CD4-positive, alpha-beta T cell treated with Interleukin-6 for 4 hours (primary cell): ENCODE data around the gene DRD1.
"Not testable (repeated sequence)": the region's sequence is repeated elsewhere in the genome, so short reads cannot be mapped to it uniquely, and the experiment has no call there.

Source experiments
- DNase-seq: peaks from one replicate; pipeline ENCODE4 v3.0.0-alpha.2; 2020; ENCODE audit warnings: mixed read lengths

Gene DRD1

DNA sequence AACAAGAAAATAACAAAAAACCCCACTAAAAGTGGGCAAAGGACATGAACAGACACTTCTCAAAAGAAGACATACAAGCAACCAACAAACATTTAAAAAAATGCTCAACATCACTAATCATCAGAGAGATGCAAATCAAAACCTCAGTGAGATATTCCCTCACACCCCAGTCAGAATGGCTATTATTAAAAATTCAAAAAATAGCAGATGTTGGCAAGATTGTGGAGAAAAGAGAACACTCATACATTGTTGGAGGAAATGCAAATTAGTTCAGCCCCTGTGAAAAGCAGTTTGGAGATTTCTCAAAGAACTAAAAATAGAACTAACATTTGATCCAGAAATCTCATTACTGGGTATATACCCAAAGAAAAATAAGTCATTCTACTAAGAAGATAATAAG, 19.4 kb downstream of the DRD1 start:
- DNase-seq: not testable (repeated sequence)

DNA sequence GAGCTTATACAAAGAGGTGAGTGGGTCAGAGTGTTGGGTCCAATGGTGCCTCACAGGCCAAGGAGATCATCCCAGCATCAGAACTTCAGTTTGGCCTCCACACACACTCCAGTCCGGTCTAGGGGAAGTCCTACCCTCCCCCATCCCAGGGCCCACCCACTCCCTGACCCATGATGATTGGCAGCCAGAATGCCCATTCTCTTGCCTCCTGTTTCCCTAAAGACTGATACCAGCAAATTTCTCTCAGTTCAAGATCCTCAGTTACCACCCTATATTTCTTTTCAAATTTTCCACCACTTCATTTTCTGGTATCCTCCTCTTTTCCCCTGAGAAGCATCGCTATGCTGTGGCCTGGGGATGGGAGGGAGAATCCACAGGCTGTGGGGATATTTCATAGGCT, 21.9 kb downstream of the DRD1 start:
- DNase-seq: no peak

DNA sequence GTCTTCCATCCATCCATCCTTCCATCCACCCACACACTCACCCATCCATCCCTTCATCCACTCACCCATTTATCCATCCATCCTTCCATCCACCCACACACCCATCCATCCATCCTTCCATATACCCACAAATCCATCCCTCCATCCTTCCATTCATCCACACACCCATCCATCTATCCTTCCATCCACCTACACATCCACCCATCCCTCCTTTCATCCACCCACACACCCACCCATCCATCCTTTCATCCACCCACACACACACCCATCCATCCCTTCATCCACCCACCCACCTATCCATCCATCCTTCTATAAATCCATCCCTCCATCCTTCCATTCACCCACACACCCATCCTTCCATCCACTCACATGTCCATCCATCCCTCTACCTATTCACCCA, 23.6 kb downstream of the DRD1 start:
- DNase-seq: no peak

DNA sequence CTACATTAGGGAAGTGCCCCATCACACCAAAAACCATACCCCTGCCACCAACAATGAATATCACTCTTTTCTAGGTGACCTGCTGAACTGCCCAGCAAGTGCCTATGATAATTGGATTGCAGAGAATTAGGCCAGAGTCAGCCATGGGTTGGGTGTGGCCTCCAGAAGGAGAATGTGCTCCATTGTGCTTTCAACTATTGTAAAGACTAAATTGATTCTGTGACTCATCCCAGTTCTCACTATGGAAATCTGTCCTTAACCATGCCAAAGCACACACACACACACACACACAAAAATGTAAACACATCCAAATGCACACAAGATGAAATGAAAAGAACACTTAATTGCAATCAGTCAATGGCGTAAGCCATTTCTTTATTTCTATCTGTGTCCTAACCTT, 25.7 kb downstream of the DRD1 start:
- no peak for DNase-seq

DNA sequence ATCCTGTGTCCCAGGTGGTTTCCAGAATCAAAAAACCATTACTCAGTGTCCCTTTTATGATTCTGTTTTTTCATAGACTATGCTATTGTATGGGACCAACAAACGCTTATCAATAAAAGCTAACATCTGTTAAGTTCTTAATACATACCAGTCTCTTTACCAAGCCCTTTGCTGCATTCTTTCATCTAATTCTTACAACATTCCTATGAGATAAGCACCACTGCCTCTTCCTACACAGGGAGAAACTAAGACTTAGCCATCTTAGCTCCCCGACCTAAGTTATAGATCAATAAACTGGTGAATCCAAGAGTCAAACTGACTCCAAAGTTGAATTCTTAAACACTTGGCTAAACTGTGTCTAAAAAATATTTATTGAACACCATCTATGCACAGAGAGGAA, 26.6 kb downstream of the DRD1 start:
- no peak for DNase-seq

DNA sequence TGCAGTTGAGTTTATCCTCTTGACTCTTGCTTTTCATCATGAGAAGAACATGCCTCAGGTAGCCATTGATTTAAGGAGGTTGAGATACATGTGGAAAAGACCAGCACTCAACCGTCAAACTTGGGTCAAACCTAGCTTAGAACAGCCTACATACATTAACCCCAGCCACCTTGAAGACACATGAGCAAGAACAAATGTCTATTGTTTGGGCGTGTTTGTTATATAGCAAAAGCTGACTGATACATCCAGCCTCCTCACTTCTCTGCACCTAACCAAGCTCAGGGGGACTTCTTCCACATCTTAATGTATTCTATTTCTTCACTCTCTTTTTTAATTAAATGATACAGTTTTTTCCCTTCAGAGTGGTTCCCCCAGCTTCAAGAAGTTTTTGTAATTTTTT, 28.7 kb downstream of the DRD1 start:
- DNase-seq: no peak

DNA sequence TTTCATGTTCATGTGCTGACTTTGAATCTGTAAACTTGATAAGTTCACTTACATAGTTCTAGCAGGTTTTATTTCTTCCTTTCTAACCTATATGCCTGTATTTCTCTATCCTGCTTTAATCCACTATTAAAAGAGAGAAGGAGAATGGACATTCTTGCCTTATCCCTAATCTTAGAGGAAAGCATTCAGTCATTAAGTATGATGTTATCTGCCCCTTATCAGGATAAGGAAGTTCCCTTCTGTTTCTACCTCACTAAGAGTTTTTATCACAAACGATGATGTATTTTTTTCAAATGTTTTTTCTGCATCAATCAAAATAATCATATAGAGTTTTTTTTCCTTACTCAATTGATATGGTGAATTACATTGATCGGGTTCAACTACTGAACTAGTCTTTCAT, 33.1 kb downstream of the DRD1 start:
- no peak for DNase-seq

DNA sequence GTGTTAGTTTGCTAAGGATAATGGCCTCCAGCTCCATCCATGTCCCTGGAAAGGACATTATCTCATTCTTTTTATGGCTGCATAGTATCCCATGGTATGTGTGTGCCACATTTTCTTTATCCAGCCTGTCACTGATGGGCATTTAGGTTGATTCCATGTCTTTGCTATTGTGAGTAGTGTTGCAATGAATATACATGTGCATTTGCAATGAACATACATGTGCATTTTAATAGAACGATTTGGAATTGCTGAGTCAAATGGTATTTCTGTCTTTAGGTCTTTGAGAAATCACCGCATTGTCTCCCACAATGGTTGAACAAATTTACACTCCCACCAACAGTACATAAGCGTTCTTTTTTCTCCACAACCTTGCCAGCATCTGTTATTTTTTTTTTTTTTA, 37.7 kb downstream of the DRD1 start:
- no peak for DNase-seq

DNA sequence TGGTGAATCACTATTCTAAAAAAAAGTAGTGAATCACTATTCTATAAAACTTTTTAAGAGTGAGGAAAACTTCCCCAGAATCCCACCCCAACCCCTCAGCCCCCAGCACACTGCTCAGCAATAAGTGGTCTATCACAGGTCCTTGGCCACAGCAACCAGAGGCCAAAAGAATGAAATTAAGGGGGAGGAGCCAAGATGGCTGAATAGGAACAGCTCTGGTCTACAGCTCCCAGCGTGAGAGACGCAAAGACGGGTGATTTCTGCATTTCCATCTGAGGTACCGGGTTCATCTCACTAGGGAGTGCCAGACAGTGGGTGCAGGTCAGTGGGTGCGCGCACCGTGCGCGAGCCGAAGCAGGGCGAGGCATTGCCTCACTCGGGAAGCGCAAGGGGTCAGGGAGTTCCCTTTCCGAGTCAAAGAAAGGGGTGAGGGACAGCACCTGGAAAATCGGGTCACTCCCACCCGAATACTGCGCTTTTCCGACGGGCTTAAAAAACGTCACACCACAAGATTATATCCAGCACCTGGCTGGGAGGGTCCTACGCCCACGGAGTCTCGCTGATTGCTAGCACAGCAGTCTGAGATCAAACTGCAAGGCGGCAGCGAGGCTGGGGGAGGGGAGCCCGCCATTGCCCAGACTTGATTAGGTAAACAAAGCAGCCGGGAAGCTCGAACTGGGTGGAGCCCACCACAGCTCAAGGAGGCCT, 46.2 kb downstream of the DRD1 start:
- not testable (repeated sequence) for DNase-seq

DNA sequence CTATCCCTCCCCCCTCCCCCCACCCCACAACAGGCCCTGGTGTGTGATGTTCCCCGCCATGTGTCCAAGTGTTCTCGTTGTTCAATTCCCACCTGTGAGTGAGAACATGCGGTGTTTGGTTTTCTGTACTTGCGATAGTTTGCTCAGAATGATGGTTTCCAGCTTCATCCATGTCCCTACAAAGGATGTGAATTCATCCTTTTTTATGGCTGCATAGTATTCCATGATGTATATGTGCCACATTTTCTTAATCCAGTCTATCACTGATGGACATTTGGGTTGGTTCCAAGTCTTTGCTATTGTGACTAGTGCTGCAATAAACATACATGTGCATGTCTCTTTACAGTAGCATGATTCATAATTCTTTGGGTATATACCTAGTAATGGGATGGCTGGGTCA, 48.6 kb downstream of the DRD1 start:
- DNase-seq: not testable (repeated sequence)

DNA sequence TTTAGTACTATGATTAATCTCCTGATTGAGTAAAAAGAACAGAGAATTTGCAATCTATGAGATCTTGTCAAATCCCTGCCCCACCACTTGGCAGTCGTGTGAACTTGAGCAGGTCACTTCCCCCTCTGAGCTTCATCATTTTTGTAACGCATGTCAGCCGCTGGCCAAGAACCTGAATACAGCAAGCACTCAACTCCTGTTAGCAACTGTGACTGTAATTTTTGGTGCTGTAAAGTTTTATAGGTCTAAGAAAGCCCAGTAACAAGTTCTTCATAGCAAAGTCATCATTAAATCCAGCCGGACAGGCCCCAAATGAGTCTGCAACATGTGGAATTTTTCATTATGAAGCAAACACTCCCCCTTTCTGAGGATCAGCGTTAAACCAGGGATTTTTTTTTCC, 49.4 kb downstream of the DRD1 start:
- no peak for DNase-seq

DNA sequence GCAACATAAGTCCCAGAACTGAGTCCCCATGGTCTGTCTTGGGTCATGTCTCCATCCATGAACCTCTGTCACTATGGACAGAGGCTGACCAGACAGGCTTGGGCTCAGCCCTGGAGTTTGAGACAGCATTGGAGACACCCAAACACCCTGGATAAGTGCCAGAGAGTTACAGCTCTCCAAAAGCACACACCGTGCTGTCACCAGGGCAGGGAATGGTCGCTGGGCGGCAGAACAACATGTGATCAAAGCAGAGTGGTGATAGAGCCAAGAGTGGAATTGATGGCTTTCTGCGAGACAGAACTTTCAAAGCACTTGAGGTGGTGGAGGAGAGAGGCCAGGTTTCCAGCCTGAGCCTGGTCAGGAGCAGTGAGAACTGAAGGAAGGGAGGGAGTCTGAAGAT, 50.1 kb downstream of the DRD1 start:
- DNase-seq: no peak

DNA sequence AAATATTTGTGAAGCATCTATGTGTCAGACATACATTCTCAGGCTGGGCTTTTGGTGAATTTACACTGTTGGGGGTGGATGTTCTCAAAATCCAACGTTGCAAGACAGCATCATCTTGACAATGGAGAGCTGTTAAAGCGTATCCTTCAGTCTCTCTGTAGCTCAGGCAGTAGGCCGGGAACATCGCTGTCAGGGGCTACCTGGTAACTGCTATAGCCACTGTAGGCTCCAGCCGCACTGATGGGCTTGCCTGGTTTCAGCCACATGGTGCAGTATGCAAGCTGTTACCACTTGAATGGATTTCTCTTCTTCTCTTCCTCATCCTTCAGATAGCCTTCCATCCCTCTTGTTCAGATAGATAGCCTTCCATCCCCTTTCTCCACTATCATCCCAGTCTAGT, 51.7 kb downstream of the DRD1 start:
- no peak for DNase-seq

DNA sequence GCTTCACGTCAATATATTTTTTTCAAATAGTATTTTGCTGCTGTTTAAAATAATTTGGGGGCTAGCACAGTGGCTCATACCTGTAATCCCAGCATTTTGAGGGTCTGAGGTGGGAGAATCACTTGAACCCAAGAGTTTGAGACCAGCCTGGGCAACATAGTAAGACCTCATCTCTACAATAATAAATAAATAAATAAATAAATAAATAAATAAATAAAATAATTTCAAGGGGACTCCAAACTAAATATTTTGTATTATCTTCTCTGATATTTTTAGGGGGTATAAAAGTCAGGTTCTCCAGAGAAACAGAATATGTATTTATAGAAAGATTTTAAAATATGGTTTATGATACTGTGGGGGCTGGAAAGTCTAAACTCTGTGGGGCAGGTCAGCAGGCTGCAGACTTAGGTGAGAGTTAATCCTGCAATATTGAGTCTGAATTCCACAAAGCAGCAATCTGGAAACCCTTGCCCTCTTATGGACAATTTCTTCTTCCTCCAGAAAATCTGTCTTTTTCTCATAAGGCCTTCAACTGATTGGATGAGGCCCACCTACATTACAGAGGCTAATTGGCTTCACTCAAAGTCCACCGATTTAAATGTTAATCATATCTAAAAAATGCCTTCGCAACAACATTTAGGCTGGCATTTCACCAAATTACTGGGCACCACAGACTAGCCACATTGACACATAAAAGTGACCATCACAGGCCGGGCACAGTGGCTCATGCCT, 53.5 kb downstream of the DRD1 start:
- no peak for DNase-seq
